Measurements from ENCODE around the gene CRYGN.

DNA sequence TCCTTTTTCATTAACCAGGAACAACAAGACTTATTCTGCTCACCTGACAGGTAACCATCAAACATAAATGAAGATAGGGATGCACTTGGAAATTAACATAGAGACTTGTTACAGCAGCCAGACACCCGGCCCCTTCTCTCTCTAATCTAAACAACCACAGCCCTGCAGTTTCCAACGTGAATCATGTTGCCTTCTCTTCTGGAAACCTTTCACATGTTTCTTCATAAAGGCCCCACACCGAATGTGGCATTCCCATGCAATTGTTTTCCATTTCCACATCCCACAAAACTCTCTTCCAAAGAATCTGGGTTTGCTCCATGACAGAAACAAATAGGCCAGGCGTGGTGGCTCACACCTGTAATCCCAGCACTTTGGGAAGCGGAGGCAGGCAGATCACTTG, 15.1 kb downstream of the CRYGN start:
- TF ChIP-seq EZH2phosphoT487 (IDR thresholded peaks at IDR 0.05; ENCODE audit: low read depth, severe bottlenecking, unreplicated experiment) = no peak
- TF ChIP-seq, protein P1, sequence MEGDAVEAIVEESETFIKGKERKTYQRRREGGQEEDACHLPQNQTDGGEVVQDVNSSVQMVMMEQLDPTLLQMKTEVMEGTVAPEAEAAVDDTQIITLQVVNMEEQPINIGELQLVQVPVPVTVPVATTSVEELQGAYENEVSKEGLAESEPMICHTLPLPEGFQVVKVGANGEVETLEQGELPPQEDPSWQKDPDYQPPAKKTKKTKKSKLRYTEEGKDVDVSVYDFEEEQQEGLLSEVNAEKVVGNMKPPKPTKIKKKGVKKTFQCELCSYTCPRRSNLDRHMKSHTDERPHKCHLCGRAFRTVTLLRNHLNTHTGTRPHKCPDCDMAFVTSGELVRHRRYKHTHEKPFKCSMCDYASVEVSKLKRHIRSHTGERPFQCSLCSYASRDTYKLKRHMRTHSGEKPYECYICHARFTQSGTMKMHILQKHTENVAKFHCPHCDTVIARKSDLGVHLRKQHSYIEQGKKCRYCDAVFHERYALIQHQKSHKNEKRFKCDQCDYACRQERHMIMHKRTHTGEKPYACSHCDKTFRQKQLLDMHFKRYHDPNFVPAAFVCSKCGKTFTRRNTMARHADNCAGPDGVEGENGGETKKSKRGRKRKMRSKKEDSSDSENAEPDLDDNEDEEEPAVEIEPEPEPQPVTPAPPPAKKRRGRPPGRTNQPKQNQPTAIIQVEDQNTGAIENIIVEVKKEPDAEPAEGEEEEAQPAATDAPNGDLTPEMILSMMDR (IDR thresholded peaks at IDR 0.05; ENCODE audit: poor library complexity) = no peak

All from hepatocyte (in vitro differentiated cells).